COR-L47 (cell line): ENCODE data around the gene DCAF16.

Source experiments
- DNase-seq: peaks from one replicate; lab custom pipeline; 2025; lab: John Stamatoyannopoulos, UW

Gene DCAF16

DNA sequence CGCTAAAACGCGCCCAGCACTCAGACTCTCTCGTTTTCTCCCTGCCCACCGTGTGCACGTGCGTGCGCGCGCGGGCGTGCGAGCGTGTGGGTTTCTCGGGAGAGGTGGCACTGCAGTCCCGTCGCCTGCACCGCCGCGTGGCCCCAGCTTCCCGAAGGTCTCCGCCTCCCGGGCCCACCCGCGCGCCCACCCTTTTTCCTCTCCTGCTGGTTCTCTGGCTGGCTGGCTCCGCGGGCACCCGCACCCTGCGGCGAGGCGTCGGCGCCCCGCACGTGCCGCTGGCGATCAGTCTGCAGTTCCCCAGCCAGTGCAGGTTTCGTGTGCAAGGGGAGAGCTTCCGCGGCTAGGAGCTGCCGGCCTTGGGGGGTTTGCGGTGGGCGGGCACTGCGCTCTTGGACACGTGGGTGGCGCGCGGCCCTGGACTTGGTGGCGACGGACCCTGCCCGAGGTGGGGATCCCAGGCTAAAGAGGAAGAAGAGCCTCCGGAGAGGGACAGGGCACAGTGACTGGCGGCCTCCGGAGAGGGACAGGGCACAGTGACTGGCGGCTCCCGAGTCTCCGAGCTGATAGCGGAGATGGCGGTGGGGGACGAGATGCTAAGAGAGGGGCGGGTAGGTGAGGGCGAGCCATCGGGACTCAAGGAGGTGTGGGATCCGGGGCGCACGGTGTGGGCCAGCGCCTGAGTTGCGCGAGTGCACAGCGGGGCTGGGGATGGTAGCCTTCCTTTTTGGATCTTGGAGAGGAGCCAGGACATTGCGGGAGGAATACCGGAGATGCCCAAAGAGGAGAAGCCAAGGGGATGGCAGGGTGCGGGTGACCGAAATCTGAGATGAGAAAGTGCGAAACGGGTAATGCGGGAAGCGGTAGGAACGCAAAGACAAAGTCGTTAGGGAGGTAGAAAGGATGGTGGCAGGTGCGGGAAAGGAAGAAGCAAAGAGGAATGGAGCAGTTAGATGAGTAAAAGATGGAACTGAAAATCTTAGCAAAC lies 29.0 kb downstream of the DCAF16 start, which contains the start of gene FAM184B:
FAM184B (minus strand) TSS at position 322 of the 988 bp plus-strand sequence. CDS start 322 bp downstream, outside the sequence.
- DNase-seq = peak; percentile 50

DNA sequence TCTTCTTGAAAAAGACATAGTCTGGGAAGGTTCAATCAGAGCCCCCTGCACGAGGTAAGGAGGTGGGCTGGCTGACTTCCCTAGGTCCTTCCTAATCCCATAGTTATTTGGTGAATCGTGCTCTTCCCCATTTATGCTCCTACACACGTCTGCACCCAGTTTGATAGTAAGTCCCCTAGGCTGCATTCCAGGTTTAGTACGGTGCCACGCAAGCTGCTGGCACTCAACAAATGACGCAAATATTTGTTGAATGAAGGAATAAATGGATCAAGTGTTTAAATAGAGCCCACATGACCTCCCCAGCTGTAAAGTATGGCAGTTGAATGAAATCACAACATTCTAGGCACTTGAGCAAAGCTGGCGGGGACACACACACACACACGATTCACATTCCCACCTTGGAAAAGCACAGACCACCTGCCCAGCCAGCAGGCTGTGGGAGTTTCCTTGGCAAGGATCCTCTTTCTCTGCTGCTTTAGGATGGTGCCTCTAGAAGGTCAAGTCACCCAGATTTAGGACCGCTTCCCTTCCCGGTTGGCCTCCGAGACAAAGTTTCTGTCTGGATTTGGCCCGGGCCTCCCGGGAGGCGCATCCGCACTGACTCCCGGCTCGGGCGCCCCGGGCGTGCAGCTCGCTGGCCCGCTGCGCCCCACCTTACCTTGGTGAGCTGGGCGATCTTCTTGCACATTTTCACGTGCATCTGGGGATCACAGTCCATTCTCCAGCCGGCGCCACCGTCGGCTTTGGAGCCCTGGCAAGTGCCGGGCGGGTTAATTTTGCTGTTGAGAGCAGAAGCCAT lies 29.9 kb downstream of the DCAF16 start:
- DNase-seq = peak; percentile 5

DNA sequence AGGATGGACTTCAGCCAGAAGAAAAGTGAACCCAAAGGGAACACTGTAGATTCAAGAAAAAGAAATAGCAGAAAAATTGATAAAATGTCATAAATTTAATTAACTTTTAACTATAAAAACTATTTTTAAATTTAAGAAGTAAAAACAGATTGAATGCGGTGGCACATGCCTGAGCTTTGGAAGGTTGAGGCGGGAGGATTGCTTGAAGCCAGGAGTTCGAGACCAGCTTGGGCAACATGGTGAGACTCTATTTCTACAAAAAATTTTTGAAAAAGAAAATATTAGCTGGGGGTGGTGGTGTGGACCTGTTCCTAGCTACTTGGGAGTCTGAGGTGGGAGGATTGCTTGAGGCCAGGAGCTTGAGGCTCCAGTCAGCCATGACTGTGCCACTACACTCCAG lies 32.1 kb downstream of the DCAF16 start:
- DNase-seq = no peak

DNA sequence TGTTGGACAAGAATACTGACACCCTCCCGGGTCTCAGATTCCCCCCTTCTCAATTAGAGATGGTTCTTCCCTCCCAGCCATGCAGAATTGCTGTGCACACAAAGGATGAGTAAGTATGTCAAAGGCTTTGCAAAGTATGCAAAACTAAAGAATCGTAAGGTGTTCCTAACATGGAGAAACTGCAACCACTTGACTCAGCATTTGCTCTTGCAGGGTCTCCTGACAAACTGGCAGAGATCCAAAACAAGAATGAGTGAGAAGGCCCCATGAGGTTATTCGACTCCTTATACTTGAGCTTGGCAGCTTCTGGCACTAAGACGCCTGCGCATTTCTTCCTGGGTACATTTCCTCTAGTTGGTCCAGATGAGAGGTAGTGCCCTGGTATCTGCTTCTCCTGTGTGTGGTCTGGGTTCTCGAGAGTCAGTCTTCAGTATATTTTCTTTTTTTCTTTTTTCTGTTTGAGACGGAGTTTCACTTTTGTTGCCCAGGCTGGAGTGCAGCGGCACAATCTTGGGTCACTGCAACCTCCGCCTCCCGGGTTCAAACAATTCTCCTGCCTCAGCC lies 37.3 kb downstream of the DCAF16 start:
- DNase-seq = no peak

DNA sequence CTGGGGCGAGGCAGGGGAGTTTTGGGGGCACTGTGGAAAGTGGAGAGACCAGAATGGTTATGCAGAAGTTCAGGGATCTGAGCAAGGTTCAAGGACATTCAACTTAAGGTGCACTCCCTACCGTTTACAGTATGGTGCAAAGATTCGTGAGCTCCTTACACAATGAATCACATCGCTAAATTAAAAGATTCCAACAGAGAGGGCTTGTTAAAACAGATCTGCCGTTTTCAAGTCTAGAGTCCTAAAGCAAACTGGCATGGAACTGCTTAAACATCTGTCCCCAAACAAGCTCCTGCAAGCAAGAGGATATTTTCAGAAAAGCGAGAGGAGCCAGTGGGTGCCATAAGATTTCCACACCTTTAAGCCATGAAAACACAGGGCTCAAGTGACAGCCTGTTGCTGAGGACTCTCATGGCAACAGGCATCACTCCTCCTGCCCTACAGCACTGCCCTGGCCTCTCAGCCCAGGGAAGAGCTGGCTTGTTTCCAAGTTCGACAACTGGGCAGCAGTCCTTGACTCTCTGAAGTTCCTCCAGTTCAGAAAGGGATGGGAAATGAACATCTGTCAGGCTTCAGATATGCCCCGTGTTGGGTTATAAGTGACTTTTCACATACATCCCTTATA lies 39.2 kb downstream of the DCAF16 start:
- DNase-seq = no peak

DNA sequence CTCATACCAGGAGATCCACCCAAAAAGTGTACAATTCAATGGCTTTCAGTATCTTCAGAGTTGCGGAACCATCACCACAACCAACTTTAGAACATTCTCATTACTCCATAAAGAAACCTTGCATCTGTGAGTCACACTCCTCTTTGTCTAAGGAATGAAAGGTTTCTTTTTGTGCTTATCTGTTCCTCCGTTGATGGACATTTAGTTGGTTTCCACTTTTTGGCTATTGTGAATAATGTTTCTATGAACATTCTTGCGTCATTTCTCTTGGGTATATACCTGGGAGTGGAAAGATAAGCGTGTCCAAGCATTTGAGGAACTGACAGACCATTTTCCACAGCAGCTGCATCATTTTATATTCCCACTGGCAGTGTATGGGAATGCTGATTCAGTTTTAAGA lies 39.7 kb downstream of the DCAF16 start:
- no peak for DNase-seq

DNA sequence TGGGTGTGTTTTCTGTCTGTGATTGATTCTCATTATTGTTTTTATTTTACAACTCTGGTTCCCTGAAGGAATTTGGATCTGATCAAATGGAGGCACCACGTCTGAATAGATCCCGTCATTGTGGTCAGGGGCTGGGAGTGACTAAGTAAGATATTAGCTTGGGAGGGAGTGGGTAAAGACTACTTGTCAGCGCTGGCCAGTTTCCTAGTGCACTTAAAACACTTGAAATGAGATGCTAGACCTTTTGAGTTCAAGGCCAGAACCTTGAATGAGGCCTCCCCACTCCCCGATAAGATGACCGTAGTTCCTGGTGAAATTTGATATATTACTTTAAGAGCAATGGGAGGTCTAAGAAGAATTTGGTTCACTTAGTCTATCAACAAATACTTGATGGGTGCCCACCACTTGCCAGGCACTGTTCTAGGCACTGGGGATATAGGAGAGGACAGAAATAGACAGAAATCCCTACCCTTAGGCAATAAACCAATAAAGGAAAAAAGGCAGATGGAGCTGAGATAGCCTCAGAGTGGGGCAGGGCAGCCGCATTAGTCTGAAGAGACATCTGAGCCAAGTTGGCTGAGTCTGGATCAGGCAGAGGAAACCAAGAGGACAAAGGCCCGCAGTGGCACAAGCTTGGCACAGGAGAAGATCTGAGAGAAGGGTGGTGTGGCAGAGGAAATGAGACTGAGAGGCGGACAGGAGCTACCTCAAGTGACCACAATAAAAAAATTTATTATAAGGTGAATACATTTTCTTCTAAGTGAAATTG lies 41.0 kb downstream of the DCAF16 start:
- no peak for DNase-seq

DNA sequence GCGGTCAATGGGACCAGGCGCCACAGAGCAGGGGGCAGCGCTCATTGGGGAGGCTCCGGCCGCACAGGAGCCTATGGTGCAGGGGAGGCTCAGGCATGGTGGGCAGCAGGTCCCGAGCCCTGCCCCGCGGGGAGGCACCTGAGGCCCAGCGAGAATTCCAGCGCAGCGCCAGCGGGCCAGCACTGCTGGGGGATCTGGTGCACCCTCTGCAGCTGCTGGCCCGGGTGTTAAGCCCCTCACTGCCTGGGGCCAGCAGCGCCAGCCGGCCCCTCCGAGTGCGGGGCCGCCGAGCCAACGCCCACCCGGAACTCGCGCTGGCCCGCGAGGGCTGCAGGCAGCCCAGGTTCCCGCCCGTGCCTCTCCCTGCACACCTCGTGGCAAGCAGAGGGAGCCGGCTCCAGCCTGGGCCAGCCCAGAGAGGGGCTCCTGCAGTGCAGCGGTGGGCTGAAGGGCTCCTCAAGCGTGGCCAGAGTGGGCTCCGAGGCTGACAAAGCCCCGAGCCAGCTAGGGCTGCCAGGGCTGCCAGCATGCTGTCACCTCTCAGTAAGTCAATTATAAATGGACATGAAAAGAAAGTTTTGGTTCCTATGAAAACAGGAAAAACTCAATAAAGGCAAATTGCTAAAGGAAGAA lies 43.6 kb downstream of the DCAF16 start:
- DNase-seq = no peak

DNA sequence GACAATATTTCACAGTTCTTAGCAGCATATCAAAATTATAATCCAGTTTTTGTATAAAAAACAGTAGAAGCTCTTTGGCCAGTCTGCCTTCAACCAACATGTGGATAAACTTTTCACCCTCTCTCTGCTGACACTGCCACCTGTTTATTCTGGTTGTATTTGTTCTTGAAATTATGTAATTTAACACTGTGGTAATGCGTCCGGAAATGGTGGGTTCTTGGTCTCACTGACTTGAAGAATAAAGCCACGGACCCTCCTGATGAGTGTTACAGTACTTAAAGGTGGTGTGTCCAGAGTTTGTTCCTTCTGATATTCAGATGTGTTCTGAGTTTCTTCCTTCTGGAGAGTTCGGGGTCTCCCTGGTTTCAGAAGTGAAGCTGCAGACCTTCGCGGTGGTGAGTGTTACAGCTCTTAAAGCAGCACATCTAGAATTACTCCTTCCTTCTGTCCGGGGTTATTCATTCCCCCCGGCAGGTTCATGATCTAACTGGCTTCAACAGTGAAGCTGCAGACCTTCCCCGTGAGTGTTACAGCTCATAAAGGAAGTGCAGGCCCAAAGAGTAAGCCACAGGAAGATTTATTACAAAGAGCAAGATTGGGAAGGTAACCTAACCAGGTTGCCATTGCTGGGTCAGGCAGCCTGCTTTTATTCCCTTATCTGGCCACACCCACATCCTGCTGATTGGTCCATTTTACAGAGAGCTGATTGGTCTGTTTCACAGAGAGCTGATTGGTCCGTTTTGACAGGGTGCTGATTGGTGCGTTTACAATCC lies 44.9 kb downstream of the DCAF16 start:
- no peak for DNase-seq

DNA sequence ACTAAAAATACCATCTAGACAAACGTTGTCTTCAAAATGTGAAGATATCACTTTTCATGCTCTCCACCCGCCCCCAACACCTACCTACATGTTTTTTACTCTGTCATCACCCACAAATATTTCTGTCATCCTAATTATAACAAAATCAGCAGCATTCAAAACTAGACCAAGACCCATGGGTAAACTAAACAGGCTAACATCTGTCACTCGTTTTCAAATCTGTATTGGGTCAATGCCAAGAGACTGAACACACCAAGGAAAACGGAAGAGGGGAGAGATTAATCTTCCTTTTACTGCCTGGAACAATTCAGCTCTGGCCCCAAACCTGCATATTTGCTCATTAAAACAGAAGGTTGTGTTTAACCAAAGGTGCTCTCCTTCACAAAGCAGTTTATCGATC lies 46.6 kb downstream of the DCAF16 start:
- DNase-seq = no peak

DNA sequence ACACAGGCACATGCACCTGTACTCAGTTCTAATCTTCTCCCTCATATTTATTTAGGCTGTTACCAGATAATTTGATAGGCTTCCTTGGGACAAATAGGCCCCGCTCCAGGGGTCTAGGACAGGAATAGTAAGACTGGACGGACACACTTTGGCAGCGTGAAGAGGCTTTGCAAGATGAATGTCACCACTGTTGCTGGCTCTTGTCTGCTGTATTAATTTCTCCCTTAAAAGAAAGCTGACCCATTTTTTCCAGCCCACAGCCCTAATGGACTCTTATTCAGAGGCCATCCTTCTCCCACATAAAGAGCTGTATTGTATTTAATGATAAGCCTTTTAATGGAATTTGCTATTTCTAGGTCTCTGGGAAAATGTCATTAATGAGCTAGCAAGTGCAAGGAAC lies 47.1 kb downstream of the DCAF16 start:
- DNase-seq = no peak

DNA sequence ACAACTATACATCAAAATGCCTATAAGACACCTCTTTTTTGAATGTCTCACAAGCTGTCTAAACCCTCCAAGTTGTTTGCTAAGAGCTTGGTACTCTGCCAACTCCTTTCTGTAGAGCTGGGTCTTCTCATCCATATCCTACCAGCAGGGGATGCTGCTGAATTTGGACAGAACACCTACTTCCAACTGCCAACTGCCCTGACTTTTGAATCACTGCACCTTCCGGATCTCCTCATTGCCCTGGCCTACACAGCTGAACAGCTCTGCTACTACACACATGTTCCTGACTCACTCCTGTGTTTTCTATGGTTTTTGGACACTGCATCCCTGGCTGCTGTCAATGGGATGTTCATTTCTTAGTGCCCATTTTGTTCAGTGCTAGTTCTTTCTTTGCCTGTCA lies 47.8 kb downstream of the DCAF16 start:
- DNase-seq = peak; percentile 3

DNA sequence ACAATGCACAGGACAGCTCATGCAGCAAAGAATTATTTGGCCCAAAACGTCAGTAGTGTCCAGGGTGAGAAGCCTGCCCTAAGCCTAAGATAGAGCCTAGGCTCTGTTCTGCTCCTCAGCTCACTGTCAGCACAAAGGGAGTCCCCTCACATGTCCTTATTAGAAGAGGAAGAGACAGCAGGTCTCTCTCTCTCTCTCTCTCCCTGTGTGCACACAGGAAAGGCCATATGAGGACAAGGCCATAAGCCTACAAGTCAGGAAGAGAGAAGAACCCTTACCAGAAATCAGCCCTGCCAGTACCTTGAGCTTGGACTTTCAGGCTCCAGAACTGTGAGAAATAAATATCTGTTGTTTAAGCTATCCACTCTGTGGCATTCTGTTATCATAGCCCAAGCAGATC lies 49.5 kb downstream of the DCAF16 start:
- DNase-seq = no peak

DNA sequence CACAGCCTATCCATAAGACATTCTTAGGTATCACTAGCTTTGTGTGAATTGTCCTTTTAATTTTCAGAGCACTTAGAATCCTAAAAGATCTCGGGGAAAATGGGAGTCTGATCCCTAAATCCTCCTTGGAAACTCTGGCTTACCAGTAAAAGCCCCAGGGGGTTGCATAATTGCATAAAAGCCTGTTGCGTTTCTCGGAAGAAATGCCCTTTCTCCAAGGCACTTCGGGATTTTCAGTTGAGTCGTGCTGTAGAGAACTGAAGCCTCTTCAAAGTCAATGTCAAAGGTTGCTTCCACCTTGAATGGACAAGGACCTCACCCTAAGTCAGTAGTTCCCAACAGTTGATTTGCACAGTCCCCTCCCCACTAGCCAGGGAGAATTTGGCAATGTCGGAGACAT lies 49.9 kb downstream of the DCAF16 start:
- DNase-seq = no peak

DNA sequence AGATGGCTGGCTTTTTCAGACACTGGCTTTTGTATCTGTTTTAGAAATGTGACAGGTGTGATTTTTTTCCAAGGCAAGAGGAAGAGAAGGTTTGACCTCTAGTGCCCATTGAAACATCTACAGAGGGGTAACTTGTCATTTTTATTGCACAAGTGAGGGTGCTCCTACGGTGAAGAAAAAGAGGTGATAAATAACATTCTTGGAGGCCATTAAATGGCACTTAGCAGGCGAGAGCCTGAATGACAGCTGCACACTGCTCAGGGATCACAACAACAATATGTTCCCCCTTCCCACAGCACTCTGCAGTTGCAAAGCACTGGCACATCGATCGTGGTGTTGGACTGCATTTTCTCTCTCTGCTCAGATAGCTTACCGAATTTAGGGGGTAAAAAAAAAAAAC lies 52.1 kb downstream of the DCAF16 start:
- DNase-seq = peak; percentile 5

DNA sequence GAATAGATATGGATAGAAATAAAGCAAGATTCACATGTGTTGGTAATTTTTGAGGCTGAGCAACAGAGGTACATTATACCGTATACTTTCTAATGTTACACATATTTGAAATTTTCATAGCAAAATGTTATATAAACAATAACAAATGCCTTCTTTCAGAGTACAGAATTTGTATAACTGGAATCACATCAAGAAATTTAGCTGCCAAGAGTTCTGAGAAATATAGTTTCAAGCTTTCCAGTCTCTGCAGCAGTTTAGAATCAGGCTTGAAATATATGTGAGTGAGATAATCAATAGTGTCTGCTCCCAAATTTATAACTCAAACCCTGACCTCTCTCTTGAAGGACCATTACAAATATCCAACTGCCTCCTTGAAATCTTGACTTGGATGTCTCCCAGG lies 52.9 kb downstream of the DCAF16 start:
- DNase-seq = no peak

DNA sequence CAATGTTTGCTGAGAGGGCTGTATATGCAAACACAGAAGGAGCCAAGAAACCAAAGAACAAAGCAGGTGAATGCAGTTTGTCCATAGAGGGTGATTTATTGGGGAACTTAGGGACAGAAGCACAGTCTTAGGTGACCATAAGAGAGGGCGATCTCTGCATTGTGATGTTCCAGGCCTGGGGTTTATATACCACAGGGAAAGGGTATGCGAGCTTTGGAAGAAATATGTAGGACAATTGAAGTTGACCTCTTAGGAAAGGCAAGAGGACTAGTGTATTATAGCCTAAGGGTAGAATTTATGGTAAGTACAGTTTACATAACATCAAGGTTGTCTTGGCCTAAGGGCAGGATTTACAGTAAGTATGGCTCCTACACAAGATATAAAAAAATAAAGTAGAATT lies 56.9 kb downstream of the DCAF16 start:
- DNase-seq = no peak
